Activated CD8-positive, alpha-beta memory T cell treated with anti-CD3 and anti-CD28 coated beads, Interleukin-2, amount 10 ng/mL, durations not matched to agents 7 days and 5 days (primary cell): Measurements from ENCODE around the gene ORAI1. TPM values are rescaled to one million over a fixed set of nuclear protein-coding genes. Genes with fewer than 3 reads are reported as not detected.
"Not testable (repeated sequence)": the region's sequence is repeated elsewhere in the genome, so short reads cannot be mapped to it uniquely, and the experiment has no call there.

ENCODE experiments used
- ATAC-seq: fragments of 150-1000 bp; cut with Tn5 transposase; one replicate; pipeline ENCODE4 v1.10.0; 2021; ENCODE audit warnings: moderate library complexity
- CTCF ChIA-PET: fragments of 350-600 bp; sonication (Branson Sonifier 250); formaldehyde crosslinking; loops from one replicate; lab custom pipeline; 2021; ENCODE audit warnings: antibody characterized with exemption; lab: Charles Lee
- DNase-seq: peaks from one replicate; pipeline ENCODE4 v3.0.0-alpha.2; 2020
- H3K27ac Mint-ChIP-seq: one replicate; pipeline ENCODE4 v1.8.0; 2021; ENCODE audit warnings: mild to moderate bottlenecking, mixed read lengths
- H3K27me3 Mint-ChIP-seq: one replicate; pipeline ENCODE4 v1.8.0; 2021; ENCODE audit warnings: mixed read lengths
- H3K36me3 Mint-ChIP-seq: one replicate; pipeline ENCODE4 v1.8.0; 2021; ENCODE audit warnings: mild to moderate bottlenecking, mixed read lengths
- H3K4me1 Mint-ChIP-seq: one replicate; pipeline ENCODE4 v1.8.0; 2021; ENCODE audit warnings: mixed read lengths
- H3K4me3 Mint-ChIP-seq: one replicate; pipeline ENCODE4 v1.8.0; 2021; ENCODE audit warnings: mild to moderate bottlenecking, moderate library complexity, mixed read lengths
- H3K9me3 Mint-ChIP-seq: one replicate; pipeline ENCODE4 v1.8.0; 2022; ENCODE audit warnings: low read depth, mixed read lengths
- total RNA-seq, 2 experiments: library from RNA; stranded (reverse); gene quantifications; one replicate each; pipeline ENCODE4 v1.2.3, GENCODE V29; 2021

The ORAI1 gene
- total RNA-seq, 2 experiments from 2014 or later = 53.7 to 61.1 TPM

GRCh38 chr12:121638298-121639202 lies 12.2 kb downstream of the ORAI1 start:
- CTCF ChIA-PET = interaction anchor here (0.6 to 4.6 kb wide), 10 partner anchors 10 to 116 kb away, joined by 3 to 54 read pairs (median 6); partner anchors contain the start of gene ORAI1
- peaks cover 17% of the 10 kb centered on the region for H3K36me3 Mint-ChIP-seq
- peaks cover 36% of the 10 kb centered on the region for H3K4me1 Mint-ChIP-seq
- DNase-seq (no peak), ATAC-seq (no peak)
- no peaks in the 10 kb centered on the region for H3K9me3 Mint-ChIP-seq
- H3K27me3 Mint-ChIP-seq = no peaks in the 10 kb centered on the region
- peak overlapping the region; percentile 90 for H3K27ac Mint-ChIP-seq
- H3K4me3 Mint-ChIP-seq = no peak overlapping the region

- peaks cover 11% of the 10 kb centered on the region for H3K36me3 Mint-ChIP-seq
- H3K27me3 Mint-ChIP-seq = no peaks in the 10 kb centered on the region
- no peak overlapping the region for H3K4me3 Mint-ChIP-seq
- H3K27ac Mint-ChIP-seq = peak overlapping the region; percentile 26
- ATAC-seq (no peak), DNase-seq (no peak)
- CTCF ChIA-PET = interaction anchor here (1.2 to 1.5 kb wide), 2 partner anchors 15 to 27 kb away, joined by 3 to 4 read pairs; no protein-coding TSS in a partner anchor
- H3K9me3 Mint-ChIP-seq = no peaks in the 10 kb centered on the region
- H3K4me1 Mint-ChIP-seq = peaks cover 20% of the 10 kb centered on the region
Observed at GRCh38 chr12:121641343-121641630, 15.0 kb downstream of the ORAI1 start.

GRCh38 chr12:121648458-121649028 lies 22.2 kb downstream of the ORAI1 start:
- Mint-ChIP-seq H3K27me3 (no peaks in the 10 kb centered on the region), H3K27ac (peak overlapping the region; percentile 22), H3K36me3 (peaks cover 14% of the 10 kb centered on the region), H3K4me3 (no peak overlapping the region), H3K9me3 (no peaks in the 10 kb centered on the region), H3K4me1 (peaks cover 24% of the 10 kb centered on the region)
- ATAC-seq (no peak), DNase-seq (no peak)
- CTCF ChIA-PET = interaction anchor here (1.0 to 4.4 kb wide), 6 partner anchors 9 to 95 kb away, joined by 3 to 21 read pairs (median 7); no protein-coding TSS in a partner anchor

- Mint-ChIP-seq H3K9me3 (no peaks in the 10 kb centered on the region), H3K4me1 (peaks cover 30% of the 10 kb centered on the region), H3K27me3 (no peaks in the 10 kb centered on the region), H3K36me3 (peaks cover 21% of the 10 kb centered on the region), H3K4me3 (no peak overlapping the region), H3K27ac (peak overlapping the region; percentile 75)
- CTCF ChIA-PET = interaction anchor here (0.7 to 4.4 kb wide), 9 partner anchors 9 to 150 kb away, joined by 3 to 21 read pairs (median 5); partner anchors contain the start of gene ORAI1
- ATAC-seq = peak; percentile 45
- no peak for DNase-seq
Observed at GRCh38 chr12:121649322-121649721, 23.0 kb downstream of the ORAI1 start.

- DNase-seq (peak; percentile 60), ATAC-seq (peak; percentile 75)
Observed at GRCh38 chr12:121649819-121650353, 23.6 kb downstream of the ORAI1 start.

GRCh38 chr12:121651320-121651719 lies 25.0 kb downstream of the ORAI1 start:
- ATAC-seq (no peak), DNase-seq (no peak)
- Mint-ChIP-seq H3K4me1 (peaks cover 38% of the 10 kb centered on the region), H3K9me3 (no peaks in the 10 kb centered on the region), H3K4me3 (no peak overlapping the region), H3K27ac (no peak overlapping the region), H3K36me3 (peaks cover 29% of the 10 kb centered on the region), H3K27me3 (no peaks in the 10 kb centered on the region)
- CTCF ChIA-PET = interaction anchor here (0.7 to 1.7 kb wide), 5 partner anchors 10 to 99 kb away, joined by 3 to 7 read pairs (median 4); no protein-coding TSS in a partner anchor

More at GRCh38 chr12:121649819-121650353, 23.6 kb downstream of the ORAI1 start:
- CTCF ChIA-PET = interaction anchor here (1.0 to 4.4 kb wide), 8 partner anchors 10 to 151 kb away, joined by 3 to 21 read pairs (median 6); no protein-coding TSS in a partner anchor
- Mint-ChIP-seq H3K4me3 (no peak overlapping the region), H3K27me3 (no peaks in the 10 kb centered on the region), H3K27ac (peak overlapping the region; percentile 75), H3K36me3 (peaks cover 25% of the 10 kb centered on the region), H3K9me3 (no peaks in the 10 kb centered on the region), H3K4me1 (peaks cover 34% of the 10 kb centered on the region)

GRCh38 chr12:121652767-121653497 lies 26.6 kb downstream of the ORAI1 start:
- Mint-ChIP-seq H3K27me3 (no peaks in the 10 kb centered on the region), H3K4me3 (no peak overlapping the region), H3K9me3 (no peaks in the 10 kb centered on the region), H3K27ac (no peak overlapping the region), H3K36me3 (peaks cover 29% of the 10 kb centered on the region), H3K4me1 (peaks cover 49% of the 10 kb centered on the region)
- CTCF ChIA-PET = interaction anchor here (1.1 to 1.5 kb wide), 3 partner anchors 15 to 26 kb away, joined by 3 to 5 read pairs (median 4); no protein-coding TSS in a partner anchor
- no peak for ATAC-seq
- no peak for DNase-seq

- H3K27ac Mint-ChIP-seq = peak overlapping the region; percentile 40
- DNase-seq (no peak), ATAC-seq (no peak)
- H3K9me3 Mint-ChIP-seq = no peaks in the 10 kb centered on the region
- H3K27me3 Mint-ChIP-seq = no peaks in the 10 kb centered on the region
- H3K36me3 Mint-ChIP-seq = peaks cover 27% of the 10 kb centered on the region
- CTCF ChIA-PET = interaction anchor here (1.1 to 7.8 kb wide), 4 partner anchors 14 to 25 kb away, joined by 3 to 47 read pairs (median 4); partner anchors contain the start of gene MORN3
- H3K4me3 Mint-ChIP-seq = no peak overlapping the region
- peaks cover 53% of the 10 kb centered on the region for H3K4me1 Mint-ChIP-seq
Observed at GRCh38 chr12:121653999-121654398, 27.7 kb downstream of the ORAI1 start.

- no peak for ATAC-seq
- CTCF ChIA-PET = interaction anchor here (0.7 to 7.8 kb wide), 3 partner anchors 14 to 19 kb away, joined by 3 to 47 read pairs (median 6); partner anchors contain the start of gene MORN3
- no peaks in the 10 kb centered on the region for H3K9me3 Mint-ChIP-seq
- no peaks in the 10 kb centered on the region for H3K27me3 Mint-ChIP-seq
- peaks cover 19% of the 10 kb centered on the region for H3K36me3 Mint-ChIP-seq
- peak overlapping the region; percentile 11 for H3K27ac Mint-ChIP-seq
- no peak for DNase-seq
- H3K4me3 Mint-ChIP-seq = no peak overlapping the region
- H3K4me1 Mint-ChIP-seq = peaks cover 53% of the 10 kb centered on the region
Observed at GRCh38 chr12:121656122-121656521, 29.8 kb downstream of the ORAI1 start.

GRCh38 chr12:121657305-121658008 lies 31.1 kb downstream of the ORAI1 start:
- ATAC-seq (no peak), DNase-seq (peak; percentile 61)
- Mint-ChIP-seq H3K27me3 (no peaks in the 10 kb centered on the region), H3K27ac (peak overlapping the region; percentile 69), H3K9me3 (no peaks in the 10 kb centered on the region), H3K4me1 (peaks cover 64% of the 10 kb centered on the region), H3K36me3 (peaks cover 19% of the 10 kb centered on the region), H3K4me3 (no peak overlapping the region)
- CTCF ChIA-PET = interaction anchor here (1.1 to 7.8 kb wide), 5 partner anchors 9 to 105 kb away, joined by 3 to 47 read pairs (median 6); partner anchors contain the start of gene MORN3

GRCh38 chr12:121661353-121662105 lies 35.2 kb downstream of the ORAI1 start:
- DNase-seq, H3K4me3 Mint-ChIP-seq, H3K9me3 Mint-ChIP-seq, ATAC-seq, H3K27me3 Mint-ChIP-seq: not testable (repeated sequence)
- peaks cover 82% of the 10 kb centered on the region for H3K4me1 Mint-ChIP-seq
- H3K36me3 Mint-ChIP-seq = peaks cover 18% of the 10 kb centered on the region
- CTCF ChIA-PET = interaction anchor here (0.9 to 7.8 kb wide), 5 partner anchors 9 to 109 kb away, joined by 3 to 47 read pairs (median 7); partner anchors contain the start of gene MORN3
- peak overlapping the region; percentile 49 for H3K27ac Mint-ChIP-seq
